WI38 (cell line): Measurements from ENCODE around the gene ASB8.

Experiments used
- H3K4me3 ChIP-seq: 2 replicates; pipeline ENCODE4 v1.5.1; 2011; ENCODE audit warnings: low read depth, mild to moderate bottlenecking, control low read depth, low read length
- TF ChIP-seq, protein P1 (sequence below): IDR thresholded peaks from 2 replicates; pipeline ENCODE4 v1.5.1; 2012; ENCODE audit warnings: low read depth, mild to moderate bottlenecking, control low read depth, low read length

ASB8 gene

DNA sequence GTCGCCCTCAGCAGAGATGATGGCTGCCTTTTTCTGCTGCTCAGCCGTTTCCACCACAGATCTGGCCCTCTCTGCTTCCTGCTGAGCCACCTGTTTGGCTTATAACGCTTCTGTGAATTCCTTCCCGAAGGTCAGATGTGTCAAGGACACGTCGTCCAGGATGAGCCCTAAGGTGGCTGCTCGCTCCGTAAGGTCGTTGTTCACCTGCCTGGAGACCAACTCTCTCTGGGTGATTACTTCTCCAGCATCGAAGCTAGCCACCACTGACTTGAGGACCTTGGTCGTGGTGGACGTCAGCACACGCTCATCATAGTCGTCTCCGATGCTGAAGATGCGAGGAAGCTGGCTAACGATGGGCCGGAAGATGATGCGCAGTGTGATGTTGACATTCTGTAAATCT, 11.7 kb upstream of the ASB8 start:
- TF ChIP-seq, protein P1, sequence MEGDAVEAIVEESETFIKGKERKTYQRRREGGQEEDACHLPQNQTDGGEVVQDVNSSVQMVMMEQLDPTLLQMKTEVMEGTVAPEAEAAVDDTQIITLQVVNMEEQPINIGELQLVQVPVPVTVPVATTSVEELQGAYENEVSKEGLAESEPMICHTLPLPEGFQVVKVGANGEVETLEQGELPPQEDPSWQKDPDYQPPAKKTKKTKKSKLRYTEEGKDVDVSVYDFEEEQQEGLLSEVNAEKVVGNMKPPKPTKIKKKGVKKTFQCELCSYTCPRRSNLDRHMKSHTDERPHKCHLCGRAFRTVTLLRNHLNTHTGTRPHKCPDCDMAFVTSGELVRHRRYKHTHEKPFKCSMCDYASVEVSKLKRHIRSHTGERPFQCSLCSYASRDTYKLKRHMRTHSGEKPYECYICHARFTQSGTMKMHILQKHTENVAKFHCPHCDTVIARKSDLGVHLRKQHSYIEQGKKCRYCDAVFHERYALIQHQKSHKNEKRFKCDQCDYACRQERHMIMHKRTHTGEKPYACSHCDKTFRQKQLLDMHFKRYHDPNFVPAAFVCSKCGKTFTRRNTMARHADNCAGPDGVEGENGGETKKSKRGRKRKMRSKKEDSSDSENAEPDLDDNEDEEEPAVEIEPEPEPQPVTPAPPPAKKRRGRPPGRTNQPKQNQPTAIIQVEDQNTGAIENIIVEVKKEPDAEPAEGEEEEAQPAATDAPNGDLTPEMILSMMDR, result no peak
- no peak overlapping the region for H3K4me3 ChIP-seq

- TF ChIP-seq, protein P1, result peak; percentile 90
- no peak overlapping the region for H3K4me3 ChIP-seq
Observed at GRCh38 chr12:48165089-48165981, 8.0 kb upstream of the ASB8 start.

DNA sequence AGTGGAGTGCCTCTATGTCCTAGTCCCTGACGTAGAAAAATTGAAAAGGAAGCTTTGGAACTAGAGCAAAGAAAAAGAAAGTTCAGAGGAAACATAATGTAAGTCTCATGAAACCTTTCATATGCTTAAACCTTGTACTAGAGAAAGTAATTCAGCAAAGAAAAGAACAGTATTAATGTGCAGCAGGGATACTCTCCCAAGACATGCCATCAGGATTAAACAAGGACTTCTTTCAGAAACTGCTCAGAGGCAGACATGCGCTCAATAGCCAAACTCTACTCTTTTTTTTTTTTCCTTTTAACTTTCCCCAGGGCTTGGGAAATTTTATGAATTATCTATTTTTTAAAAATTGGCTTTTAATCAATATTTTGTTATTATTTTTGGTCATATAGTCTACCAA, 7.1 kb upstream of the ASB8 start:
- TF ChIP-seq, protein P1, result no peak

GRCh38 chr12:48163150-48163747, 5.9 kb upstream of the ASB8 start:
- no peak overlapping the region for H3K4me3 ChIP-seq
- TF ChIP-seq, protein P1, result no peak

More for the DNA sequence above, 7.1 kb upstream of the ASB8 start:
- H3K4me3 ChIP-seq, result no peak overlapping the region

GRCh38 chr12:48160807-48161206, 3.5 kb upstream of the ASB8 start:
- TF ChIP-seq, protein P1, result no peak
- H3K4me3 ChIP-seq, result no peak overlapping the region

DNA sequence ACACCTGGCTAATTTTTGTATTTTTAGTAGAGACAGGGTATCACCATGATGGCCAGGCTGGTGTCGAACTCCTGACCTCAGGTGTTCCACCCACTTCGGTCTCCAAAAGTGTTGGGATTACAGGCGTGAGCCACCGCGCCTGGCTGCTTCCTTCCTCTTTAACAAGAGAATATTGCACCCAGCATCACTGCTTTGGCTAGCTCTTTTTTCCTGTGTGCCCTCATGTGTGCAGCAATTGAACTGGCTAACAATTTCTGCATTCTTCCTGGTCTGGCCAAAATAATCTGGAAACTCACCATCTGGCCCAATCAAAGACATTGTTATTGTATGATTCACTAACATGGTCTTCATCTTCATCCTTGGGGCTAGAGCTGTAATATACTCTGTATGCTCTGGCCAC, 2.7 kb upstream of the ASB8 start:
- no peak overlapping the region for H3K4me3 ChIP-seq
- TF ChIP-seq, protein P1, result no peak

- H3K4me3 ChIP-seq, result peak overlapping the region; percentile 98
- TF ChIP-seq, protein P1, result no peak
Observed at GRCh38 chr12:48157889-48158370, 615 bp upstream of the ASB8 start.
